ENCODE results near the gene SLC7A6. TPM values are rescaled to one million over a fixed set of nuclear protein-coding genes. Genes with fewer than 3 reads are reported as not detected.

Gene SLC7A6
- polyA plus RNA-seq, 3 donors, result 4.3 to 47.7 (median 5.5) TPM

DNA sequence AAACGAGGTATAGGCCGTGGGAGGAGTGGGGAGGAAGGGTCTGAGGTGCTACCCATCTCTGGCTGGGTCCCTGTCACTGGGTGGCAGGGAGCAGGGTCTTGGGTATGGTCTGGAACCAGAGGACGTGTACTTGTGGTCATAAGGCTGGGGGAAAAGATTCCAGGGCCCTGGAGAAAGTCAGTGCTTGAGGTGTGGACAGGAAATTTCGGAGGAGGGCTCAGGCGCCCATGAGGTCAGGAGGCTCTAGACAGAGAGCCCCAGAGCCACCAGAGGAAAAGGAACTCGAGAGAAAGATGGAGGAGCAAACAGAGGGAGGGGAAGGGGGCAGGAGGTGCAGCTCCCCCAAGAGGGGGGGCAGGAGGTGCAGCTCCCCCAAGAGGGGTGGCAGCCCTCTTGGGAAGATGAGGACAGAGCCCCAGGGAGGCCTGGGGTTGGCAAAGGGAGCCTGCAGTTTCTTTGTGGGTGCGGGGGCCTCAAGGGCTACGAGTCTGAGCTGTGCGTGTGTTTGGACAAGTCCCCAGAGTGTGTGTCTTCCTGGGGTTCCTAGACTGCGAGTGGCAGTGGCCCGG lies 683 bp upstream of the SLC7A6 start:
- peaks cover 25 to 30% of the 10 kb centered on the region in 2 donors for H3K4me1 ChIP-seq (ENCODE audit: control insufficient read depth in 1 of 2, insufficient read depth in 2 of 2, low read length in 2 of 2)
- 36% methylated on average over 11 of the region's 11 CpGs for WGBS (ENCODE audit: insufficient coverage)
- Mint-ChIP-seq H3K4me3 (peak overlapping the region; percentile 92 to 99), H3K27ac (peak overlapping the region; percentile 88 to 95 (median 93)), H3K9me3 (no peaks in the 10 kb centered on the region), H3K4me1 (peaks cover 30% of the 10 kb centered on the region), H3K27me3 (ENCODE audit: low read depth in 3 of 3) (peaks cover 0 to 3% (median 0%) of the 10 kb centered on the region in 3 donors), H3K36me3 (peaks cover 18 to 34% of the 10 kb centered on the region in 2 donors)
- peak overlapping the region; percentile 87 for H3K9ac ChIP-seq (ENCODE audit: insufficient read depth, low read length, poor library complexity, severe bottlenecking)
- peaks cover 21 to 37% of the 10 kb centered on the region in 2 donors for H3K36me3 ChIP-seq (replicated peaks in 1 of 2; ENCODE audit: control insufficient read depth in 1 of 2, insufficient read depth in 2 of 2, low read length in 2 of 2)
- H3K4me2 ChIP-seq (replicated peaks; ENCODE audit: extremely low read depth, low read length, poor library complexity, severe bottlenecking), result peak overlapping the region; percentile 97
- peak overlapping the region; percentile 73 to 83 (median 79) for H3K4me3 ChIP-seq (replicated peaks in 1 of 3; ENCODE audit: low read depth in 2 of 3, low read length in 3 of 3)
- TF ChIP-seq, protein P1, sequence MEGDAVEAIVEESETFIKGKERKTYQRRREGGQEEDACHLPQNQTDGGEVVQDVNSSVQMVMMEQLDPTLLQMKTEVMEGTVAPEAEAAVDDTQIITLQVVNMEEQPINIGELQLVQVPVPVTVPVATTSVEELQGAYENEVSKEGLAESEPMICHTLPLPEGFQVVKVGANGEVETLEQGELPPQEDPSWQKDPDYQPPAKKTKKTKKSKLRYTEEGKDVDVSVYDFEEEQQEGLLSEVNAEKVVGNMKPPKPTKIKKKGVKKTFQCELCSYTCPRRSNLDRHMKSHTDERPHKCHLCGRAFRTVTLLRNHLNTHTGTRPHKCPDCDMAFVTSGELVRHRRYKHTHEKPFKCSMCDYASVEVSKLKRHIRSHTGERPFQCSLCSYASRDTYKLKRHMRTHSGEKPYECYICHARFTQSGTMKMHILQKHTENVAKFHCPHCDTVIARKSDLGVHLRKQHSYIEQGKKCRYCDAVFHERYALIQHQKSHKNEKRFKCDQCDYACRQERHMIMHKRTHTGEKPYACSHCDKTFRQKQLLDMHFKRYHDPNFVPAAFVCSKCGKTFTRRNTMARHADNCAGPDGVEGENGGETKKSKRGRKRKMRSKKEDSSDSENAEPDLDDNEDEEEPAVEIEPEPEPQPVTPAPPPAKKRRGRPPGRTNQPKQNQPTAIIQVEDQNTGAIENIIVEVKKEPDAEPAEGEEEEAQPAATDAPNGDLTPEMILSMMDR (IDR thresholded peaks at IDR 0.05), result no peak
- H2AFZ ChIP-seq (ENCODE audit: insufficient read depth, low read depth, low read length, poor library complexity, severe bottlenecking), result peak overlapping the region; percentile 89
- no peaks in the 10 kb centered on the region for H3K27me3 ChIP-seq (ENCODE audit: control insufficient read depth in 2 of 2, insufficient read depth in 2 of 2, low read length in 2 of 2)
- DNase-seq, result no peak
- H3K79me2 ChIP-seq (ENCODE audit: insufficient read depth, low read length), result peaks cover 42% of the 10 kb centered on the region
- no peaks in the 10 kb centered on the region for H3K9me3 ChIP-seq (replicated peaks in 1 of 2; ENCODE audit: control insufficient read depth in 1 of 2, insufficient read depth in 1 of 2, low read length in 2 of 2)
- peaks cover 28% of the 10 kb centered on the region for H4K20me1 ChIP-seq (ENCODE audit: insufficient read depth, low read length)
- H3K27ac ChIP-seq (ENCODE audit: low read depth in 1 of 2, low read length in 2 of 2), result peak overlapping the region; percentile 82 to 89
- intact Hi-C loops (cut with micrococcal nuclease), result loop anchor here (5.0 kb wide), 2 partner anchors 49 to 64 kb away; partner anchors contain the start of genes PRMT7 (in 2 of the 2) and SLC7A6OS (in 2 of the 2)

DNA sequence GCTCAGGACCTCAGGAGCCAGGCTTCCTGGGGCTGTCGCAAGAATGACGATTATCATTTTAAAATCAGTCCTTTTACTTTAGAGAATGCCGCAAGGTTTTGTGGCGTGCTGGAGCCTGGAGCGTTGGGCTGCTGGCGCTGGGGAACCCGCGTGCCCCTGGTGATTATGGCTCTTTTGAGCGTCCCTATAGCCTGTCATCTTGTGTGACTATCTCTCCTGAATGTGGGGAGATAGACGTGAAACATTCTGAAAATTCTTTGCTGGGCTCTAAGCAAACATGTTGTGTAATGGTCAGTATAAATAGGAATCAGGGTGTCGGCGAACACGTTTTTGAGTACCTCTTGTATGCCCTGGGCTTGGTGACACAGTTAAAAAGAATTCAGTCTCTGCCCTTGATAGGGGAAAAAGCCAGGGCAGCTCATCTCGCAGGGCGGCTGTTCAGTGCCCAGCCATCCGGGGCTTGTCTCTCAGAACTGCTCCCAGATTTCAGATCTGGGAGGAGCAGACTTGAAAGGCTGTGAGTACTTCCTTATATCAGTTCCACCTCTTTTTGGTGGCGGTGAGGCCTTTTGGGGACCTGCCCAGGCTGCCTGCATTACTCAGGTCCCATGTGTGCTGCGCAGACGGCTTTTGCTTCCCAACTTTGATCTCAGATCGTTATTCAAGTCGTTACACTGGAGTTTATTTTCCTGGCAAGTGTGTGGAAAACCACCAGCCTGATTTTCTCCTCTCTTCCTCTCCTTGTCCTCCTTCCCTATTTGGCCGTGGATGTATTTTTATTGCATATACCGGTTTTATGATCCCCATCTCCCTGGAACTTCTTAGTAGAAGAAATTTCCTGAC lies 973 bp downstream of the SLC7A6 start:
- WGBS (ENCODE audit: insufficient coverage), result 1% methylated on average over 14 of the region's 23 CpGs
- Histone ChIP-seq H3K4me1 (ENCODE audit: control insufficient read depth in 1 of 2, insufficient read depth in 2 of 2, low read length in 2 of 2) (peaks cover 24 to 28% of the 10 kb centered on the region in 2 donors), H3K36me3 (replicated peaks in 1 of 2; ENCODE audit: control insufficient read depth in 1 of 2, insufficient read depth in 2 of 2, low read length in 2 of 2) (peaks cover 6 to 35% of the 10 kb centered on the region in 2 donors), H3K79me2 (ENCODE audit: insufficient read depth, low read length) (peaks cover 58% of the 10 kb centered on the region), H3K9me3 (replicated peaks in 1 of 2; ENCODE audit: control insufficient read depth in 1 of 2, insufficient read depth in 1 of 2, low read length in 2 of 2) (no peaks in the 10 kb centered on the region), H3K27me3 (ENCODE audit: control insufficient read depth in 2 of 2, insufficient read depth in 2 of 2, low read length in 2 of 2) (no peaks in the 10 kb centered on the region), H4K20me1 (ENCODE audit: insufficient read depth, low read length) (peaks cover 37% of the 10 kb centered on the region), H3K4me2 (replicated peaks; ENCODE audit: extremely low read depth, low read length, poor library complexity, severe bottlenecking) (peak overlapping the region; percentile 97), H3K9ac (ENCODE audit: insufficient read depth, low read length, poor library complexity, severe bottlenecking) (peak overlapping the region; percentile 87), H3K27ac (ENCODE audit: low read depth in 1 of 2, low read length in 2 of 2) (peak overlapping the region; percentile 62 to 89), H2AFZ (ENCODE audit: insufficient read depth, low read depth, low read length, poor library complexity, severe bottlenecking) (peak overlapping the region; percentile 89), H3K4me3 (replicated peaks in 1 of 3; ENCODE audit: low read depth in 2 of 3, low read length in 3 of 3) (peak overlapping the region; percentile 73 to 83 (median 79))
- H3K9me3 Mint-ChIP-seq, result no peaks in the 10 kb centered on the region
- intact Hi-C loops (cut with micrococcal nuclease), result no loop called here
- TF ChIP-seq, protein P1 (IDR thresholded peaks at IDR 0.05), result no peak
- H3K36me3 Mint-ChIP-seq, result peaks cover 12 to 31% of the 10 kb centered on the region in 2 donors
- DNase-seq, result peak; percentile 64 to 74 (median 66)
- peak overlapping the region; percentile 85 to 96 (median 96) for H3K27ac Mint-ChIP-seq
- H3K4me3 Mint-ChIP-seq, result peak overlapping the region; percentile 97 to 99
- H3K4me1 Mint-ChIP-seq, result peaks cover 28% of the 10 kb centered on the region
- H3K27me3 Mint-ChIP-seq (ENCODE audit: low read depth in 3 of 3), result peaks cover 0 to 3% (median 0%) of the 10 kb centered on the region in 3 donors
